ENCODE data around the gene DNAH9.

The DNAH9 gene, protein sequence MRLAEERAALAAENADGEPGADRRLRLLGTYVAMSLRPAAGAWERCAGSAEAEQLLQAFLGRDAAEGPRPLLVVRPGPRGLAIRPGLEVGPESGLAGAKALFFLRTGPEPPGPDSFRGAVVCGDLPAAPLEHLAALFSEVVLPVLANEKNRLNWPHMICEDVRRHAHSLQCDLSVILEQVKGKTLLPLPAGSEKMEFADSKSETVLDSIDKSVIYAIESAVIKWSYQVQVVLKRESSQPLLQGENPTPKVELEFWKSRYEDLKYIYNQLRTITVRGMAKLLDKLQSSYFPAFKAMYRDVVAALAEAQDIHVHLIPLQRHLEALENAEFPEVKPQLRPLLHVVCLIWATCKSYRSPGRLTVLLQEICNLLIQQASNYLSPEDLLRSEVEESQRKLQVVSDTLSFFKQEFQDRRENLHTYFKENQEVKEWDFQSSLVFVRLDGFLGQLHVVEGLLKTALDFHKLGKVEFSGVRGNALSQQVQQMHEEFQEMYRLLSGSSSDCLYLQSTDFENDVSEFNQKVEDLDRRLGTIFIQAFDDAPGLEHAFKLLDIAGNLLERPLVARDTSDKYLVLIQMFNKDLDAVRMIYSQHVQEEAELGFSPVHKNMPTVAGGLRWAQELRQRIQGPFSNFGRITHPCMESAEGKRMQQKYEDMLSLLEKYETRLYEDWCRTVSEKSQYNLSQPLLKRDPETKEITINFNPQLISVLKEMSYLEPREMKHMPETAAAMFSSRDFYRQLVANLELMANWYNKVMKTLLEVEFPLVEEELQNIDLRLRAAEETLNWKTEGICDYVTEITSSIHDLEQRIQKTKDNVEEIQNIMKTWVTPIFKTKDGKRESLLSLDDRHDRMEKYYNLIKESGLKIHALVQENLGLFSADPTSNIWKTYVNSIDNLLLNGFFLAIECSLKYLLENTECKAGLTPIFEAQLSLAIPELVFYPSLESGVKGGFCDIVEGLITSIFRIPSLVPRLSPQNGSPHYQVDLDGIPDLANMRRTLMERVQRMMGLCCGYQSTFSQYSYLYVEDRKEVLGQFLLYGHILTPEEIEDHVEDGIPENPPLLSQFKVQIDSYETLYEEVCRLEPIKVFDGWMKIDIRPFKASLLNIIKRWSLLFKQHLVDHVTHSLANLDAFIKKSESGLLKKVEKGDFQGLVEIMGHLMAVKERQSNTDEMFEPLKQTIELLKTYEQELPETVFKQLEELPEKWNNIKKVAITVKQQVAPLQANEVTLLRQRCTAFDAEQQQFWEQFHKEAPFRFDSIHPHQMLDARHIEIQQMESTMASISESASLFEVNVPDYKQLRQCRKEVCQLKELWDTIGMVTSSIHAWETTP (N-terminal part only)

DNA sequence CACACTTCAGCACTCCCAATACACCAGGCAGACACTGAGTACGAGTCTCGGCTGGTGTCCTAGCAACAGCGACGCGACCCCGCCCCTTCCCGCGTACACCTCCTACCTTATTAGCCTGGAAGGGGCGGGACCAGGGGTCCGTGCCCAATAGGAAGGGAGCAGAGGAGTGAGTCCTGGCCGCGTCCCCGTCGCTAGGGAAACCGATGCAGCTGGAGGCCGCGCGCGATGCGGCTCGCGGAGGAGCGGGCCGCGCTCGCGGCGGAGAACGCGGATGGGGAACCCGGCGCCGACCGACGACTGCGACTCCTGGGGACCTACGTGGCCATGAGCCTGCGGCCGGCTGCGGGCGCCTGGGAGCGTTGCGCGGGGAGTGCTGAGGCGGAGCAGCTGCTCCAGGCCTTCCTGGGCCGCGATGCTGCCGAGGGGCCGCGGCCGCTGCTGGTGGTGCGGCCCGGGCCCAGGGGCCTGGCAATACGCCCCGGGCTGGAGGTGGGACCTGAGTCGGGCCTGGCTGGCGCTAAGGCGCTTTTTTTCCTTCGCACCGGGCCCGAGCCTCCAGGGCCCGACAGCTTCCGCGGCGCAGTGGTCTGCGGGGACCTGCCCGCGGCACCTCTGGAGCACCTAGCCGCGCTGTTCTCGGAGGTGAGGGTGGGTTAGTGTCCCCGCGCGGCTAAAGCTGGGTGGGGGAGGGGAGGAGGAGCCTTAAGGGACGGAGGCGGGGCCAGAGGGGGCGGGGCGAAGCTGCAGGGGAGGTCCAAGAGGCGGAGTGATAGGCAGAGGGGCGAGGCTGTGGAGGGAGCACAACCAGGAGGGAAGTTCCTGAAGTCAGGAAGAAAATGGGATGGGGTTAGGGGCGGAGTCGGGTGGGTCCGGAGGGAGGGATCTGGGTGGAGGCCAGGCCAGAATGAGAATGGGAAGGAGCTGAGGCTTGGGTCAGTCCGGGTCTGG, at the start of gene DNAH9:
Gene DNAH9, plus strand, starts transcription at position 197 of the 948 bp plus-strand sequence. Its CDS starts 29 bp downstream, at position 226.
- ATAC-seq (replicated peaks) (peak; percentile 74 to 82), DNase-seq (peak; percentile 17)
- Mint-ChIP-seq H3K27me3 (peaks cover 20 to 31% of the 10 kb centered on the region in 2 donors), H3K27ac (no peak within 1 kb of the TSS), H3K9me3 (peaks cover 8% of the 10 kb centered on the region in 2 donors), H3K4me1 (peaks cover 2 to 4% of the 10 kb centered on the region in 2 donors), H3K36me3 (peaks cover 2 to 3% of the 10 kb centered on the region in 2 donors), H3K4me3 (peak within 1 kb of the TSS; percentile 10 to 27)

DNA sequence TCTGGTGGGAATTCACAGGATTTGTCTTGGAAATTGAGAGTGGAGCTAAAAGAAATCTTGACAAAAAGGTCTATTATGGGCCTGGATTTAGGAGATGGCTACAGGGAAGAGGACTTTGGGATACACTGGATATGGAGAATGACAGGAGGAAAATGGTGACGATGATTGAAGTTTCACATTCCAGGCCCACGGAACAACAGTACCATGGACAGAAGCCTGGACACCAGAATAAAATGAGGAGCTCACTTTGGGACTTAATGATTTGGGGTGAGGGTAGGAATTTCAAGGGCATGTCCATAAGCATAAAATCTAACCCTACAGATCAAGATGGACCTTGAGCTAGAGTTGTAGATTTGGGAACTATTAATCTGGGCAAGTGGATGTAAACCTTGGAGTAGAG, 47.8 kb upstream of the DNAH9 start:
- DNase-seq, result no peak
- no peak overlapping the region for H3K4me3 Mint-ChIP-seq
- no peaks in the 10 kb centered on the region for H3K4me1 Mint-ChIP-seq
- H3K27ac Mint-ChIP-seq, result no peak overlapping the region
- no peaks in the 10 kb centered on the region for H3K27me3 Mint-ChIP-seq
- peaks cover 0 to 8% of the 10 kb centered on the region in 2 donors for H3K9me3 Mint-ChIP-seq
- no peaks in the 10 kb centered on the region for H3K36me3 Mint-ChIP-seq
- no peak for ATAC-seq (replicated peaks)

DNA sequence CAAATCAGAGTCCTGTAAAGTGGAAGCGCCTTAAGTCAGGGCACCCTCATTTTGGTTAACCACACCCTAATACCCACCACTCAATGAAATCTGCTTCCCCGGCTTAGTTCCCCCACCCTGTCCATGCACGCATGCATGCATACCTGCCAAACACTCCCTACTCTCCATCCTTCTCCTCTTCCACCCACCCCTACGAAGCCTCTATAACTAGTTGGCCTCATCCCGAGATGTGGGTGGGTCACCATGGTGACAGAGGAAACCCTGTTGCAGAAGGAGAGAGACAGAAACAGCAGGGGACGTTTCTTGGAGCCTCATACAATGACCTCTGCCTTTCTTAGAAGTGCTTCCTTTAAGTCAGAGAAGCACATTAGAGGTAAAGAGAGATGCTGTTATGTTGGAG, 46.8 kb upstream of the DNAH9 start:
- no peak overlapping the region for H3K27ac Mint-ChIP-seq
- H3K27me3 Mint-ChIP-seq, result no peaks in the 10 kb centered on the region
- no peaks in the 10 kb centered on the region for H3K4me1 Mint-ChIP-seq
- H3K36me3 Mint-ChIP-seq, result no peaks in the 10 kb centered on the region
- peaks cover 0 to 8% of the 10 kb centered on the region in 2 donors for H3K9me3 Mint-ChIP-seq
- ATAC-seq (replicated peaks) (no peak), DNase-seq (no peak)
- no peak overlapping the region for H3K4me3 Mint-ChIP-seq

DNA sequence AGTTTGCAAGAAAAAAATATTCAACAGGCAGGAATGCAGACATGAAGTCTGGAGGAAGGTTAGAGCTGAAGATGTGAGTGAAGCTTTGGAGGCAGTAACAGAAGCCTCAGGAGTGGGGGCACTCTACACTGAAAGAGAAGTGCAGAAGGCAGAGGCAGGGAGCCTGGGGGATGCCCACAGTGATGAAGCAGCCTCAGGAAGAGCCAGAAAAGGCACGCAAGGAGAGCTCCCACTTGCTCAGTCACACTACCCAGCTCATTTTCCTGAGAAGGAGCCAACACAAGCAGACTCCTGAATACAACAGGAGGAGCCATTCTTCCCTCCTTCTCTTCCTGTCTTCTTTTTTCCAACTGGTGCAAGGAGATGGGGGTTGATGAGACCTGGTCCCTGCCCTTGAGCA, 45.1 kb upstream of the DNAH9 start:
- Mint-ChIP-seq H3K27ac (no peak overlapping the region), H3K4me1 (no peaks in the 10 kb centered on the region), H3K27me3 (no peaks in the 10 kb centered on the region), H3K9me3 (peaks cover 0 to 8% of the 10 kb centered on the region in 2 donors), H3K36me3 (no peaks in the 10 kb centered on the region), H3K4me3 (no peak overlapping the region)
- ATAC-seq (replicated peaks) (no peak), DNase-seq (no peak)

DNA sequence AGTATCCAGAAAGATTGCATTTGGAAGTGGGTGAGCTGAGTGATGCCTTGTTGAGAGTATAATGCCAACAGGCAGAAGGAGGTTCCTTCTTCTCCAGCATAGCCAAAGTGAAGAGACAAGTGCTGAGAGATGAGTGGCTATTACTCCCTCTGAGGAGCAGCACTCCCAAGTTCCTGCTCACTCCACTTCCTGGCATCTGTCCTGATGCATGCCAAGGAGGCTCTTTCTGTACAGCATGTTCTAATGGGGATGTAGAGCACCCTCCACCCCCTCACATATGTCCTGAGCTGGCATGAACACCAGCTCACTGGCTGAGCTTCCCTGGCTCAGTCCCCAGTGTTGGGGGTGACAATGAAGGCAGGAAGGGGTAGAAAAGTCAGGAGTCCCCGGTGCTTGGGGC, 44.2 kb upstream of the DNAH9 start:
- Mint-ChIP-seq H3K9me3 (peaks cover 0 to 8% of the 10 kb centered on the region in 2 donors), H3K4me3 (no peak overlapping the region)

DNA sequence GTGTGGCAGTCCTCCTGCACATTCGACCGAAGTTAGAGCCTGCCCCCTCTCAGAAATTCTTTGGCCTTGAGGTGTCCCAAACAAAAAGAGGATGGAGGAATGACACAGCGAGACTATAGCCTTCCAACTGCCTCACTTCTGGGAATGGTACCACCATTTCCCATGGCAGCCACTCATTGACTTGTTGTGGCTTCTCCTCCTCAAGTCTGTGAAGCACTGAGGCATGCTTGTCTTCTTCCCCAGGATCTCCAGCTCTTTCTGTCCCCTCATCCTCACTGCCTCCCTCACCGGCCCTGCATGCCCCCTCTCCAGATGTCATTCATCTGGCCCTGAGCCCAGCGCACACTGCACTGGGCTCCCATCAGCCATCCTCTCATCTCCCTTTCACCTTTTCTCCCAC, 43.7 kb upstream of the DNAH9 start:
- H3K9me3 Mint-ChIP-seq, result peaks cover 0 to 8% of the 10 kb centered on the region in 2 donors
- DNase-seq (no peak), ATAC-seq (replicated peaks) (no peak)
- no peak overlapping the region for H3K27ac Mint-ChIP-seq
- H3K36me3 Mint-ChIP-seq, result no peaks in the 10 kb centered on the region
- H3K4me3 Mint-ChIP-seq, result no peak overlapping the region
- no peaks in the 10 kb centered on the region for H3K4me1 Mint-ChIP-seq
- H3K27me3 Mint-ChIP-seq, result no peaks in the 10 kb centered on the region

More for the DNA sequence above, 44.2 kb upstream of the DNAH9 start:
- DNase-seq (no peak), ATAC-seq (replicated peaks) (no peak)
- H3K4me1 Mint-ChIP-seq, result no peaks in the 10 kb centered on the region
- no peaks in the 10 kb centered on the region for H3K36me3 Mint-ChIP-seq
- H3K27ac Mint-ChIP-seq, result no peak overlapping the region
- no peaks in the 10 kb centered on the region for H3K27me3 Mint-ChIP-seq

DNA sequence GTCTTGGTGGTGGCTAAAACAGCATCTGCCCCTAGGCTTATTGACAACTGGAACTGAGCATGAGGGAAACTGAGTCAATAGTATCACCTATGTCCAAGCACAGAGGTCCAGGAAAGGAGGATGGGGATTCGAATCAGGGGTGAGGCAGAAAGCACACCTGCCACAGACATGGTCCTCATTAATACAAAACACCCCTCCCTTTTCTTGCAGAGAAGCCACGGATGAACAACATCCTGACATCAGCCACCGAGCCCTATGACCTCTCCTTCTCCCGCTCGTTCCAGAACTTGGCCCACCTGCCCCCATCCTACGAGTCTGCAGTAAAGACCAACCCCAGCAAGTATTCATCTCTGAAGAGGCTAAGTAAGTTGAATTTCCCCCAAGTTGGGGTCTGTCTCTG, 42.7 kb upstream of the DNAH9 start:
- Mint-ChIP-seq H3K36me3 (no peaks in the 10 kb centered on the region), H3K4me1 (no peaks in the 10 kb centered on the region), H3K4me3 (no peak overlapping the region), H3K27ac (no peak overlapping the region), H3K9me3 (peaks cover 0 to 5% of the 10 kb centered on the region in 2 donors), H3K27me3 (no peaks in the 10 kb centered on the region)
- ATAC-seq (replicated peaks) (no peak), DNase-seq (no peak)

DNA sequence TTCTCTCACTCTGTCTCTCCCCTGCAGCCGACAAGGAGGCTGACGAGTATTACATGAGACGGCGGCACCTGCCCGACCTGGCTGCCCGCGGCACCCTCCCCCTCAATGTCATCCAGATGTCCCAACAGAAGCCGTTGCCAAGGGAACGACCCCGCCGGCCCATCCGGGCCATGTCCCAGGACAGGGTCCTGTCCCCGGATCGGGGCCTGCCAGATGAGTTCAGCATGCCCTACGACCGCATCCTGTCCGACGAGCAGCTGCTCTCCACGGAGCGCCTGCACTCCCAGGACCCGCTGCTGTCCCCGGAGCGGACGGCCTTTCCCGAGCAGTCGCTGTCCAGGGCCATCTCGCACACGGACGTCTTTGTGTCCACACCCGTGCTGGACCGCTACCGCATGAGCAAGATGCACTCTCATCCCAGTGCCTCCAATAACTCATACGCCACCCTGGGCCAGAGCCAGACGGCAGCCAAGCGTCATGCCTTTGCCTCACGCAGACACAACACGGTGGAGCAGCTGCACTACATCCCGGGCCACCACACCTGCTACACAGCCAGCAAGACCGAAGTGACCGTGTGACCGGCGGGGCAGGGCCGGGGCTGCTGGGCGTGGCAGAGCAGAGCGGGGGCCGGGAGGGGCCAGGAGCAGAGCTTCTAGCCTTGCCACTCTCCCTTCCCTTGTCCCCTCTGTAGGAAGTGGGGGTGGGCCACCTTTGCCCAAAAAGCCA, 40.4 kb upstream of the DNAH9 start:
- no peaks in the 10 kb centered on the region for H3K27me3 Mint-ChIP-seq
- no peak overlapping the region for H3K27ac Mint-ChIP-seq
- H3K4me1 Mint-ChIP-seq, result no peaks in the 10 kb centered on the region
- ATAC-seq (replicated peaks) (no peak), DNase-seq (no peak)
- H3K9me3 Mint-ChIP-seq, result peaks cover 0 to 5% of the 10 kb centered on the region in 2 donors
- no peaks in the 10 kb centered on the region for H3K36me3 Mint-ChIP-seq
- no peak overlapping the region for H3K4me3 Mint-ChIP-seq

DNA sequence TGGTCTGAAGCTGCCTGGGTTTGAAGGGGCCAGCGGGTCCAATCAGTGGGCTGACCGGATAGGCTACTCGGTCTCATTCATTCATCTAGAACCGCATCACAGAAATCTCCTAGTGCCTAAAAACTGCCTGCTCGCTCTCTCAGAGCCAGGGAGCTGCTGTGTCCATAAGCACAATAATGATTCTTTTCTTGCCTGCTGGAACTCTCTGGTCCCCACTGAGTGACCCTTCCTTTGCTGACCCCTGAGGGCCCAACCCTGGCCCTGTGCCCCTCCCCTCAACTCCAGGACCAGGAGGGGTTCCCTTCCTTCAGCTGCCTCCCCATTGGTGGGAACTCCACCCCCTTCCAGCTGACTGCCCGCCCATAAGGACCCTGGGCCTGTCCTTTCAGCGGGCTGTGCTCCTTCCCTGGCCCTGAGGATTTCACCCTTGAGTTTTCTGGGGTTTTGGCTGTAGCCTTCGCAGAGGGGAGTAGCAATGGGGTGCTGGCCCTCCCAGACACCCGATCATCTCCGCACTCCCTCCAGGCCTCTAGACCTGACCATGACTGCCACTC, 39.5 kb upstream of the DNAH9 start:
- DNase-seq (no peak), ATAC-seq (replicated peaks) (no peak)
- H3K9me3 Mint-ChIP-seq, result peaks cover 0 to 5% of the 10 kb centered on the region in 2 donors
- no peaks in the 10 kb centered on the region for H3K4me1 Mint-ChIP-seq
- no peak overlapping the region for H3K4me3 Mint-ChIP-seq
- no peaks in the 10 kb centered on the region for H3K27me3 Mint-ChIP-seq
- H3K36me3 Mint-ChIP-seq, result no peaks in the 10 kb centered on the region
- H3K27ac Mint-ChIP-seq, result no peak overlapping the region

DNA sequence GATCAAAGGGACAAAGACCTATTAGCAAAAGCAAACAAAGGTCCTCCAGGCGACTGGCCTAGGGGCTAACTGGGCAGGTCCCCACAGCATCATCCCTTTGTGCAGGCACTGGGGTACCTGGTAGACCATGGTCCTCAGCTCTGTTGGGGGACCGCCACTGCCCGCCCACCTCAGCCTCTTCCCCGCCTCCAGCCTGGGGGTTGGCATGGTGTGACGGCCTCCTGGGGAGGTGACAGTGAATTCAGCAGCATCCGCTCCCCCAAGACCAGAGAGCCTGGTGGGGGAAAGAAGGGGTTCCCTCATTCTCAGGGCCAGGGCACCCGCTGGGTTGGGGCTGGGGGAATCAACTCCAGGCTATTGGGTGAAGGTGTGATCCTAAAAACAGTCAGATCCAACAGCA, 38.7 kb upstream of the DNAH9 start:
- ATAC-seq (replicated peaks) (no peak), DNase-seq (no peak)
- no peak overlapping the region for H3K27ac Mint-ChIP-seq
- H3K27me3 Mint-ChIP-seq, result no peaks in the 10 kb centered on the region
- peaks cover 0 to 4% of the 10 kb centered on the region in 2 donors for H3K9me3 Mint-ChIP-seq
- no peaks in the 10 kb centered on the region for H3K4me1 Mint-ChIP-seq
- H3K36me3 Mint-ChIP-seq, result no peaks in the 10 kb centered on the region
- H3K4me3 Mint-ChIP-seq, result no peak overlapping the region

DNA sequence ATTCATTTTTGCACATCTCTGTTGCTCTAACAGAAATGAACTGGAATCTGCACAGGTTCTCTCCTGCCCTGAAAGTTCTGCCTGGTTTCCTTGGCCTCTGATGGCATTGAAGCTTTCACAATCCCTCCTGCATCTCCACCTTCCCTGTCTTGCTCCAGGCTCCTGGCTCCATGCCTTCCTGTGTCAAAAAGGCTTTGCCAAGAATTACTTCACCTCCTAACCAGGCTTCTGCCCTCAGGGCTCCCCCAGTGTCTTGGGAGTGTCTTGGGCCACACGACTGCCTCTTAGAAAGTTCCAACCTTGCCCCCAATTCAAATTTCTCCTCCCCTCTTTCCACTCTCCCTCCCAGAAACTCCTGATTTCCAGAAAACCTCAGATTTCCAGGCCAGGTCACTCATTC, 37.0 kb upstream of the DNAH9 start:
- H3K27ac Mint-ChIP-seq, result no peak overlapping the region
- DNase-seq (no peak), ATAC-seq (replicated peaks) (no peak)
- H3K27me3 Mint-ChIP-seq, result no peaks in the 10 kb centered on the region
- no peaks in the 10 kb centered on the region for H3K36me3 Mint-ChIP-seq
- H3K4me3 Mint-ChIP-seq, result no peak overlapping the region
- H3K9me3 Mint-ChIP-seq, result no peaks in the 10 kb centered on the region
- H3K4me1 Mint-ChIP-seq, result no peaks in the 10 kb centered on the region

DNA sequence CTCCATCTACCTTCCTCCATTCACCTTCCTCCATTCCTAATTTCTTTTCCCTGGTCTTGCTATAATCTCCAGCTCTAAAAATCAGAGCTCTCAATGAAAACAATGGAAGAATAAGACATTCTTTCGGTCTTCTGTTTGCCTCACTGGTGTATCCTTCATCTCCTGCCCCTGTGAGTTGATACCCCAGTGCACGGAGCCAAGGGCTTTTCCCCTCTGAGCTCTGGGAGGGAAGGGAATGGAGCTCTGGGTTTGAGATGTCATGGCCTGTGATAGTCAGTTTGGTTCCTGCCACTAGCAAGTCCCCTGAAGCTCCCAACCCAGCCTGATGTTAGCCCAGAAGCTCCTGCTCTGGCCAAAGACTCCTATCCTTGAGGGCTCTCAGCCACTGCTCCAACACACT, 36.6 kb upstream of the DNAH9 start:
- Mint-ChIP-seq H3K9me3 (no peaks in the 10 kb centered on the region), H3K27me3 (no peaks in the 10 kb centered on the region), H3K27ac (no peak overlapping the region), H3K4me1 (no peaks in the 10 kb centered on the region), H3K4me3 (no peak overlapping the region), H3K36me3 (no peaks in the 10 kb centered on the region)
- ATAC-seq (replicated peaks) (no peak), DNase-seq (no peak)

Measured in stimulated activated naive B cell treated with anti-CD40 and anti-IgM and Interleukin-4, amounts not matched to agents 10 μg/mL and 1 μg/mL and 100 μg/mL, for 72 hours (primary cell).